HCT116 (cell line): Measurements from ENCODE around the gene CHD1L. TPM values are rescaled to one million over a fixed set of nuclear protein-coding genes. Genes with fewer than 3 reads are reported as not detected.

Experiments used
- ATAC-seq: fragments of 200-7000 bp; cut with Tn5 transposase; 2 replicates; pipeline ENCODE4 v1.9.1; 2020; ENCODE audit warnings: mild to moderate bottlenecking, moderate library complexity
- BruUV-seq: library from RNA; stranded (reverse); fragments of 400-500 nt; replicated peaks from 2 replicates; lab custom pipeline; 2021; lab: Mats Ljungman, UMichigan
- CTCF ChIA-PET: fragments of 300-600 bp; sonication (Branson Sonifier 250); formaldehyde crosslinking; loops from one replicate; lab custom pipeline; 2021; ENCODE audit warnings: antibody characterized with exemption; lab: Charles Lee
- POLR2A ChIA-PET: fragments of 300-600, 350-600 bp; sonication (Branson Sonifier 250); formaldehyde crosslinking; loops from one replicate; lab custom pipeline; 2021; ENCODE audit warnings: antibody characterized with exemption; lab: Charles Lee
- RAD21 ChIA-PET, 2 experiments: fragments of 300-600 bp; sonication (Branson Sonifier 250); formaldehyde crosslinking; loops; one replicate each; lab custom pipeline; 2023; ENCODE audit warnings: low total read pairs in 2 of 2; ENCODE audit not compliant: uncharacterized antibody in 2 of 2, unreplicated experiment in 2 of 2, low non-redundant PET in 1 of 2; lab: Charles Lee
- DNase-seq: peaks from one replicate; pipeline ENCODE4 v3.0.0-alpha.2; 2010; ENCODE audit warnings: low read depth, low spot score
- H2AFZ ChIP-seq: fragments of 200-600 bp; shearing (Covaris generic), sonication (generic); 2 replicates; pipeline ENCODE4 v1.6.1; 2017; ENCODE audit warnings: low read depth, mixed run types, mixed read lengths, antibody characterized with exemption, low read length; ENCODE audit not compliant: poor library complexity, severe bottlenecking
- H3K27ac ChIP-seq: 2 replicates; pipeline ENCODE4 v1.5.1; 2012; ENCODE audit warnings: low read depth, low read length
- H3K27me3 ChIP-seq: fragments of 200-600 bp; sonication (generic); 2 replicates; pipeline ENCODE4 v1.6.1; 2016; ENCODE audit warnings: mixed run types, low read length, mixed read lengths; ENCODE audit not compliant: insufficient read depth
- H3K36me3 ChIP-seq, 2 experiments: fragments of 200-500 bp in 1 of 2; fragments of 200-600 bp in 1 of 2; sonication (Bioruptor generic) in 1 of 2; sonication (generic) in 1 of 2; 2 replicates each; pipeline versions ENCODE4 v1.5.1 to v1.6.1; 2014 to 2016; ENCODE audit warnings: low read length in 2 of 2, inconsistent platforms in 1 of 2, mixed read lengths in 1 of 2, mixed run types in 1 of 2; ENCODE audit not compliant: insufficient read depth in 2 of 2, control insufficient read depth in 1 of 2
- H3K4me1 ChIP-seq, 2 experiments: fragments of 200-600 bp in 1 of 2; sonication (generic) in 1 of 2; 2 replicates each; pipeline versions ENCODE4 v1.5.1 to v1.6.1; 2012 to 2017; ENCODE audit warnings: low read length in 2 of 2, inconsistent platforms in 1 of 2, mild to moderate bottlenecking in 1 of 2, mixed read lengths in 1 of 2, mixed run types in 1 of 2, moderate library complexity in 1 of 2; ENCODE audit not compliant: insufficient read depth in 2 of 2, control insufficient read depth in 1 of 2
- H3K4me2 ChIP-seq: fragments of 200-600 bp; sonication (generic); 2 replicates; pipeline ENCODE4 v1.6.1; 2017; ENCODE audit warnings: mixed run types, low read length, mixed read lengths
- H3K4me3 ChIP-seq, 2 experiments: fragments of 200-600 bp in 1 of 2; sonication (generic) in 1 of 2; replicated peaks in 1 of 2; 2 replicates each; pipeline ENCODE4 v1.5.1; 2011 to 2016; ENCODE audit warnings: low read length in 2 of 2, control low read depth in 1 of 2, low read depth in 1 of 2, mild to moderate bottlenecking in 1 of 2, mixed read lengths in 1 of 2, mixed run types in 1 of 2
- H3K79me2 ChIP-seq: fragments of 200-600 bp; sonication (generic); 2 replicates; pipeline ENCODE4 v1.6.1; 2017; ENCODE audit warnings: mild to moderate bottlenecking, mixed run types, low read length, moderate library complexity, mixed read lengths; ENCODE audit not compliant: insufficient read depth
- H3K9ac ChIP-seq: fragments of 200-600 bp; sonication (generic); 2 replicates; pipeline ENCODE4 v1.6.1; 2016; ENCODE audit warnings: low read length, mixed read lengths
- H3K9me2 ChIP-seq: fragments of 200-600 bp; sonication (generic), shearing (Covaris generic); 2 replicates; pipeline ENCODE4 v1.6.1; 2017; ENCODE audit warnings: mixed run types, mild to moderate bottlenecking, moderate library complexity; ENCODE audit not compliant: insufficient read depth
- H3K9me3 ChIP-seq, 2 experiments: fragments of 200-500 bp in 1 of 2; fragments of 200-600 bp in 1 of 2; sonication (Bioruptor generic) in 1 of 2; sonication (generic) in 1 of 2; 2 replicates each; pipeline ENCODE4 v1.6.1; 2014 to 2017; ENCODE audit warnings: low read length in 2 of 2, mixed read lengths in 2 of 2, inconsistent platforms in 1 of 2, low read depth in 1 of 2, mild to moderate bottlenecking in 1 of 2, mixed run types in 1 of 2, moderate library complexity in 1 of 2; ENCODE audit not compliant: control insufficient read depth in 1 of 2, insufficient read depth in 1 of 2
- H4K20me1 ChIP-seq: fragments of 200-600 bp; sonication (generic), shearing (Covaris generic); 2 replicates; pipeline ENCODE4 v1.6.1; 2017; ENCODE audit warnings: mixed run types, mild to moderate bottlenecking, moderate library complexity; ENCODE audit not compliant: insufficient read depth
- ATF3 ChIP-seq: IDR thresholded peaks from 2 replicates; pipeline ENCODE4 v1.6.1; 2012
- CBX3 ChIP-seq: IDR thresholded peaks from 2 replicates; pipeline ENCODE4 v1.6.1; 2012; ENCODE audit warnings: low read depth
- EZH2 ChIP-seq: fragments of 200-600 bp; sonication (generic); IDR thresholded peaks from 2 replicates; pipeline ENCODE4 v1.6.1; 2017; ENCODE audit warnings: antibody characterized with exemption, mixed run types
- EZH2phosphoT487 ChIP-seq: fragments of 200-600 bp; IDR thresholded peaks from 2 replicates; pipeline ENCODE4 v1.6.1; 2018; ENCODE audit warnings: antibody characterized with exemption, borderline replicate concordance
- FOSL1 ChIP-seq: IDR thresholded peaks from 2 replicates; pipeline ENCODE4 v1.6.1; 2012; ENCODE audit warnings: low read depth
- JUND ChIP-seq: IDR thresholded peaks from 2 replicates; pipeline ENCODE4 v1.6.1; 2012
- POLR2A ChIP-seq: IDR thresholded peaks from 2 replicates; pipeline ENCODE4 v1.7.0; 2011; ENCODE audit warnings: borderline replicate concordance; ENCODE audit not compliant: insufficient read depth, insufficient read length; ENCODE audit errors: extremely low read depth
- RAD21 ChIP-seq: IDR thresholded peaks from 2 replicates; pipeline ENCODE4 v1.6.1; 2012; ENCODE audit warnings: low read depth, mild to moderate bottlenecking
- REST ChIP-seq: IDR thresholded peaks from 2 replicates; pipeline ENCODE4 v1.6.1; 2012; ENCODE audit warnings: low read depth
- SIN3A ChIP-seq: IDR thresholded peaks from 2 replicates; pipeline ENCODE4 v1.6.1; 2012; ENCODE audit warnings: low read depth
- SP1 ChIP-seq: IDR thresholded peaks from 2 replicates; pipeline ENCODE4 v1.6.1; 2012; ENCODE audit warnings: low read depth
- SRF ChIP-seq: IDR thresholded peaks from 2 replicates; pipeline ENCODE4 v1.6.1; 2012; ENCODE audit warnings: low read depth
- TCF7L2 ChIP-seq: IDR thresholded peaks from 2 replicates; pipeline ENCODE4 v1.7.0; 2011; ENCODE audit warnings: borderline replicate concordance, inconsistent platforms; ENCODE audit not compliant: insufficient read depth, insufficient read length; ENCODE audit errors: extremely low read depth
- YY1 ChIP-seq: IDR thresholded peaks from 2 replicates; pipeline ENCODE4 v1.6.1; 2011; ENCODE audit warnings: low read length, low read depth, moderate library complexity, mild to moderate bottlenecking; ENCODE audit not compliant: insufficient replicate concordance; ENCODE audit errors: extremely low read depth
- ZFX ChIP-seq: fragments of 450-650 bp; IDR thresholded peaks from 2 replicates; pipeline ENCODE4 v1.6.1; 2017
- intact Hi-C: fragments of 100-400 bp; cut with micrococcal nuclease; formaldehyde crosslinking; loops from 2 replicates; pipeline ENCODE4 v1.10.0; 2022
- total RNA-seq: library from RNA; stranded (reverse); gene quantifications from one replicate; pipeline ENCODE4 v1.2.1, GENCODE V29; 2021; ENCODE audit not compliant: unreplicated experiment
- TF ChIP-seq, protein P1 (sequence below): IDR thresholded peaks from 2 replicates; pipeline ENCODE4 v1.6.1; 2012

The CHD1L gene
- total RNA-seq, 1 experiment from 2014 or later = 52.0 TPM

DNA sequence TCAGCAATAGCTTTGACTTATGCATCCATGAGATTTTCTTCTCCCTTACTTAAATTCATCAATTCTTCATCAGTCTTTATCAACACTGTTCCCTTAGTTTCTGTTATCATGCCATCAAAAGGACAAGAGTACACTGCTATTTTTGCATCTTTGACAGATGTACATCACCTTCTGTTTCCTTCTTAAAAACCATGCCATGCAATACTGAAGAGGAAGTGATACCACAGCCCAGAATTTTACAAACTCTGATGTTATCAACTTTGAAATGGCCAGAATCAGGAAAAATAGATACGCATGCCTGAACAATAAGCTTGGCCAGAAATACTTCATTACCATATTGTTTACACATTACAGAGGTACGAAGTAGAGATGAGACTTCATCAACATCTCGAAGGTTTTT, 38.4 kb upstream of the CHD1L start:
- Histone ChIP-seq H3K9me3 (no peaks in the 10 kb centered on the region), H3K9ac (no peak overlapping the region), H2AFZ (no peak overlapping the region), H3K4me3 (no peak overlapping the region), H4K20me1 (no peaks in the 10 kb centered on the region), H3K79me2 (no peaks in the 10 kb centered on the region), H3K36me3 (no peaks in the 10 kb centered on the region), H3K9me2 (no peaks in the 10 kb centered on the region), H3K27ac (no peak overlapping the region), H3K4me1 (no peaks in the 10 kb centered on the region), H3K27me3 (no peaks in the 10 kb centered on the region), H3K4me2 (no peak overlapping the region)
- ATAC-seq (no peak), DNase-seq (no peak)
- CTCF ChIA-PET = no interaction called here
- intact Hi-C loops = no loop called here
- TF ChIP-seq ZFX = no peak
- no peak for TF ChIP-seq EZH2phosphoT487
- TF ChIP-seq EZH2 = no peak
- no peak for TF ChIP-seq YY1
- TF ChIP-seq CBX3 = no peak
- TF ChIP-seq ATF3 = no peak
- TF ChIP-seq, protein P1, sequence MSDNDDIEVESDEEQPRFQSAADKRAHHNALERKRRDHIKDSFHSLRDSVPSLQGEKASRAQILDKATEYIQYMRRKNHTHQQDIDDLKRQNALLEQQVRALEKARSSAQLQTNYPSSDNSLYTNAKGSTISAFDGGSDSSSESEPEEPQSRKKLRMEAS = no peak
- TF ChIP-seq JUND = no peak
- no peak for TF ChIP-seq RAD21
- TF ChIP-seq SRF = no peak
- TF ChIP-seq POLR2A = no peak
- RAD21 ChIA-PET = no interaction called here
- POLR2A ChIA-PET = no interaction called here
- no TSS peak for BruUV-seq

GRCh38 chr1:147207192-147207591, 35.3 kb upstream of the CHD1L start:
- H3K9me3 ChIP-seq = no peaks in the 10 kb centered on the region
- no peaks in the 10 kb centered on the region for H3K36me3 ChIP-seq
- ChIA-PET CTCF (no interaction called here), POLR2A (no interaction called here), RAD21 (no interaction called here)
- intact Hi-C loops = no loop called here
- DNase-seq = no peak
- ATAC-seq = no peak
- H2AFZ ChIP-seq = no peak overlapping the region
- no peak overlapping the region for H3K4me2 ChIP-seq
- BruUV-seq = no TSS peak
- no peak overlapping the region for H3K4me3 ChIP-seq
- H3K27me3 ChIP-seq = no peaks in the 10 kb centered on the region
- H3K79me2 ChIP-seq = no peaks in the 10 kb centered on the region
- H3K9ac ChIP-seq = no peak overlapping the region
- H3K27ac ChIP-seq = no peak overlapping the region
- H4K20me1 ChIP-seq = no peaks in the 10 kb centered on the region
- H3K4me1 ChIP-seq = no peaks in the 10 kb centered on the region
- TF ChIP-seq SRF (no peak), REST (no peak), FOSL1 (no peak), SIN3A (no peak), EZH2 (no peak), TCF7L2 (no peak), SP1 (no peak), YY1 (no peak)
- TF ChIP-seq, protein P1 = no peak
- H3K9me2 ChIP-seq = no peaks in the 10 kb centered on the region
